CD4-positive, alpha-beta T cell (primary cell): ENCODE measurements around the gene LEPROT. TPM values are rescaled to one million over a fixed set of nuclear protein-coding genes. Genes with fewer than 3 reads are reported as not detected.
"Not testable (repeated sequence)": the region's sequence is repeated elsewhere in the genome, so short reads cannot be mapped to it uniquely, and the experiment has no call there.

Experiments
- ATAC-seq: fragments of 200-7000 bp; cut with Tn5 transposase; one replicate; pipeline ENCODE4 v1.10.0; 2022; ENCODE audit warnings: mild to moderate bottlenecking; ENCODE audit not compliant: poor library complexity
- CTCF ChIA-PET: fragments of 350-600 bp; sonication (Branson Sonifier 250); formaldehyde crosslinking; loops from one replicate; lab custom pipeline; 2021; ENCODE audit warnings: antibody characterized with exemption, inconsistent platforms; lab: Charles Lee
- POLR2A ChIA-PET: fragments of 350-600 bp; sonication (Branson Sonifier 250); formaldehyde crosslinking; loops from one replicate; lab custom pipeline; 2021; ENCODE audit warnings: antibody characterized with exemption, inconsistent platforms; lab: Charles Lee
- DNase-seq, 14 experiments: peaks; one replicate each; pipeline ENCODE4 v3.0.0-alpha.2; 2013 to 2020; ENCODE audit warnings: mixed read lengths in 2 of 14
- H3K27ac ChIP-seq, 2 donors: one replicate each; pipeline versions ENCODE4 v1.5.1 to v1.7.0; 2013; ENCODE audit warnings: low read length in 2 of 2, low read depth in 1 of 2, mild to moderate bottlenecking in 1 of 2
- H3K27me3 ChIP-seq, 2 experiments: 1 replicate in 1 of 2; 2 replicates in 1 of 2; pipeline versions ENCODE4 v1.6.1 to v1.7.0; 2013; ENCODE audit warnings: low read length in 2 of 2, control low read depth in 1 of 2, mild to moderate bottlenecking in 1 of 2, moderate library complexity in 1 of 2; ENCODE audit not compliant: insufficient read depth in 2 of 2, control insufficient read depth in 1 of 2
- H3K36me3 ChIP-seq: one replicate; pipeline ENCODE4 v1.6.1; 2013; ENCODE audit warnings: low read length, control low read depth; ENCODE audit not compliant: insufficient read depth
- H3K4me1 ChIP-seq: one replicate; pipeline ENCODE4 v1.6.1; 2013; ENCODE audit warnings: low read length, control low read depth; ENCODE audit not compliant: insufficient read depth
- H3K4me3 ChIP-seq: one replicate; pipeline ENCODE4 v1.5.1; 2013; ENCODE audit warnings: mild to moderate bottlenecking, low read length, moderate library complexity
- H3K9me3 ChIP-seq, 2 experiments: 1 replicate in 1 of 2; 2 replicates in 1 of 2; pipeline versions ENCODE4 v1.6.1 to v1.7.0; 2013; ENCODE audit warnings: low read length in 2 of 2, mild to moderate bottlenecking in 2 of 2, control low read depth in 1 of 2, moderate library complexity in 1 of 2; ENCODE audit not compliant: control insufficient read depth in 1 of 2, insufficient read depth in 1 of 2
- H3K27ac Mint-ChIP-seq: one replicate; pipeline ENCODE4 v1.8.0; 2020; ENCODE audit warnings: mixed read lengths
- H3K27me3 Mint-ChIP-seq: one replicate; pipeline ENCODE4 v1.8.0; 2021; ENCODE audit warnings: mixed read lengths
- H3K36me3 Mint-ChIP-seq: one replicate; pipeline ENCODE4 v1.8.0; 2021; ENCODE audit warnings: low read depth, mixed read lengths
- H3K4me1 Mint-ChIP-seq: one replicate; pipeline ENCODE4 v1.8.0; 2021; ENCODE audit warnings: low read depth, mixed read lengths
- H3K4me3 Mint-ChIP-seq: one replicate; pipeline ENCODE4 v1.8.0; 2020; ENCODE audit warnings: mild to moderate bottlenecking, mixed read lengths
- H3K9me3 Mint-ChIP-seq: one replicate; pipeline ENCODE4 v1.8.0; 2020; ENCODE audit warnings: mixed read lengths
- CTCF ChIP-seq: fragments of 200-600 bp; IDR thresholded peaks from one replicate; pipeline ENCODE4 v1.8.0; 2022; ENCODE audit warnings: antibody characterized with exemption, mild to moderate bottlenecking
- intact Hi-C, 2 experiments: fragments of 100-400 bp; cut with DNase I in 1 of 2; cut with micrococcal nuclease in 1 of 2; formaldehyde crosslinking; loops; one replicate each; pipeline versions ENCODE4 v1.15.1 to v1.9.0; 2023 to 2025; cut with DNase I, micrococcal nuclease
- total RNA-seq, 174 experiments: library from RNA in 2 of 174; stranded (reverse) in 2 of 174; gene quantifications; one replicate each; pipeline ENCODE4 v1.2.3 and lab custom pipeline; 2021 to 2026

Gene LEPROT
- total RNA-seq, 2 experiments from 2014 or later: 20.2 to 23.9 TPM

GRCh38 chr1:65458730-65459396 lies 38.4 kb downstream of the LEPROT start:
- intact Hi-C loops: no loop called here
- ATAC-seq (no peak), DNase-seq (no peak)
- TF ChIP-seq CTCF: no peak
- no peaks in the 10 kb centered on the region for H3K27me3 Mint-ChIP-seq
- Histone ChIP-seq H3K36me3 (no peaks in the 10 kb centered on the region), H3K27ac (no peak overlapping the region), H3K9me3 (no peaks in the 10 kb centered on the region), H3K4me1 (no peaks in the 10 kb centered on the region), H3K4me3 (no peak overlapping the region), H3K27me3 (no peaks in the 10 kb centered on the region)
- H3K27ac Mint-ChIP-seq: no peak overlapping the region
- CTCF ChIA-PET: interaction anchor here (0.7 kb wide), 1 partner anchor 18 kb away, joined by 3 read pairs; no protein-coding TSS in a partner anchor
- H3K4me1 Mint-ChIP-seq: peaks cover 31% of the 10 kb centered on the region
- H3K36me3 Mint-ChIP-seq: peaks cover 10% of the 10 kb centered on the region
- H3K4me3 Mint-ChIP-seq: no peak overlapping the region
- peaks cover 4% of the 10 kb centered on the region for H3K9me3 Mint-ChIP-seq
- POLR2A ChIA-PET: interaction anchor here (0.7 kb wide), 1 partner anchor 39 kb away, joined by 3 read pairs; the partner anchor contains the start of genes LEPR and LEPROT

GRCh38 chr1:65459397-65459768 lies 38.9 kb downstream of the LEPROT start:
- Histone ChIP-seq H3K4me3 (no peak overlapping the region), H3K27ac (no peak overlapping the region), H3K36me3 (no peaks in the 10 kb centered on the region), H3K4me1 (no peaks in the 10 kb centered on the region), H3K9me3 (no peaks in the 10 kb centered on the region), H3K27me3 (no peaks in the 10 kb centered on the region)
- ATAC-seq (no peak), DNase-seq (peak in 3 of 14 experiments; percentile 10 to 18 (median 12))
- Mint-ChIP-seq H3K36me3 (peaks cover 10% of the 10 kb centered on the region), H3K9me3 (peaks cover 4% of the 10 kb centered on the region), H3K27me3 (no peaks in the 10 kb centered on the region), H3K4me3 (no peak overlapping the region), H3K27ac (no peak overlapping the region), H3K4me1 (peaks cover 31% of the 10 kb centered on the region)
- ChIA-PET POLR2A (interaction anchor here (0.7 kb wide), 1 partner anchor 39 kb away, joined by 3 read pairs; the partner anchor contains the start of genes LEPR and LEPROT), CTCF (interaction anchor here (0.7 kb wide), 1 partner anchor 18 kb away, joined by 3 read pairs; no protein-coding TSS in a partner anchor)
- intact Hi-C loops: no loop called here
- TF ChIP-seq CTCF: peak; percentile 34

GRCh38 chr1:65465837-65466236 lies 45.4 kb downstream of the LEPROT start:
- H3K9me3 ChIP-seq, H3K36me3 Mint-ChIP-seq, H3K27ac Mint-ChIP-seq, H3K4me3 Mint-ChIP-seq, DNase-seq, POLR2A ChIA-PET, ATAC-seq, H3K36me3 ChIP-seq, H3K4me1 Mint-ChIP-seq, H3K27ac ChIP-seq, CTCF ChIA-PET, H3K4me1 ChIP-seq, H3K27me3 Mint-ChIP-seq, intact Hi-C loops, H3K27me3 ChIP-seq, H3K4me3 ChIP-seq: not testable (repeated sequence)
- H3K9me3 Mint-ChIP-seq: peaks cover 13% of the 10 kb centered on the region
